ENCODE results near the gene HLA-DMB. TPM values are rescaled to one million over a fixed set of nuclear protein-coding genes. Genes with fewer than 3 reads are reported as not detected.

The HLA-DMB gene
- total and polyA plus RNA-seq, 10 of the 15 experiments (the other 5 are each of a cell fraction or from before 2014, with no cell fraction given), result 114 to 173 (median 150) TPM

GRCh38 chr6:32967151-32968091 lies 26.6 kb upstream of the HLA-DMB start (continued):
- TF ChIP-seq, protein P1, sequence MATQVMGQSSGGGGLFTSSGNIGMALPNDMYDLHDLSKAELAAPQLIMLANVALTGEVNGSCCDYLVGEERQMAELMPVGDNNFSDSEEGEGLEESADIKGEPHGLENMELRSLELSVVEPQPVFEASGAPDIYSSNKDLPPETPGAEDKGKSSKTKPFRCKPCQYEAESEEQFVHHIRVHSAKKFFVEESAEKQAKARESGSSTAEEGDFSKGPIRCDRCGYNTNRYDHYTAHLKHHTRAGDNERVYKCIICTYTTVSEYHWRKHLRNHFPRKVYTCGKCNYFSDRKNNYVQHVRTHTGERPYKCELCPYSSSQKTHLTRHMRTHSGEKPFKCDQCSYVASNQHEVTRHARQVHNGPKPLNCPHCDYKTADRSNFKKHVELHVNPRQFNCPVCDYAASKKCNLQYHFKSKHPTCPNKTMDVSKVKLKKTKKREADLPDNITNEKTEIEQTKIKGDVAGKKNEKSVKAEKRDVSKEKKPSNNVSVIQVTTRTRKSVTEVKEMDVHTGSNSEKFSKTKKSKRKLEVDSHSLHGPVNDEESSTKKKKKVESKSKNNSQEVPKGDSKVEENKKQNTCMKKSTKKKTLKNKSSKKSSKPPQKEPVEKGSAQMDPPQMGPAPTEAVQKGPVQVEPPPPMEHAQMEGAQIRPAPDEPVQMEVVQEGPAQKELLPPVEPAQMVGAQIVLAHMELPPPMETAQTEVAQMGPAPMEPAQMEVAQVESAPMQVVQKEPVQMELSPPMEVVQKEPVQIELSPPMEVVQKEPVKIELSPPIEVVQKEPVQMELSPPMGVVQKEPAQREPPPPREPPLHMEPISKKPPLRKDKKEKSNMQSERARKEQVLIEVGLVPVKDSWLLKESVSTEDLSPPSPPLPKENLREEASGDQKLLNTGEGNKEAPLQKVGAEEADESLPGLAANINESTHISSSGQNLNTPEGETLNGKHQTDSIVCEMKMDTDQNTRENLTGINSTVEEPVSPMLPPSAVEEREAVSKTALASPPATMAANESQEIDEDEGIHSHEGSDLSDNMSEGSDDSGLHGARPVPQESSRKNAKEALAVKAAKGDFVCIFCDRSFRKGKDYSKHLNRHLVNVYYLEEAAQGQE (IDR thresholded peaks at IDR 0.05; ENCODE audit: low read depth, low read length), result no peak
- peak in 1 of 2 experiments; percentile 27; a peak in 1 of 4 replicates for TF ChIP-seq IKZF2 (IDR thresholded peaks at IDR 0.05)
- TF ChIP-seq BHLHE40 (IDR thresholded peaks at IDR 0.05; ENCODE audit: borderline replicate concordance in 1 of 2, low read depth in 2 of 2, low read length in 1 of 2), result no peak
- no peak for TF ChIP-seq TBL1XR1 (IDR thresholded peaks at IDR 0.05; ENCODE audit: low read depth, low read length)
- peak; percentile 29; the same call in 1 of the 2 replicates for TF ChIP-seq RAD21 (IDR thresholded peaks at IDR 0.05; ENCODE audit: insufficient read depth, low read depth, low read length)
- no peak for TF ChIP-seq CHD1 (IDR thresholded peaks at IDR 0.05; ENCODE audit: low read depth, low read length)
- no peak for TF ChIP-seq PAX5 (IDR thresholded peaks at IDR 0.05; ENCODE audit: borderline replicate concordance, low read depth, low read length)
- TF ChIP-seq POLR2A (IDR thresholded peaks at IDR 0.05; ENCODE audit: low read depth, low read length), result no peak
- no peak for TF ChIP-seq CHD4 (IDR thresholded peaks at IDR 0.05)
- peak; percentile 43; the same call in 1 of the 2 replicates for TF ChIP-seq SMC3 (IDR thresholded peaks at IDR 0.05; ENCODE audit: borderline replicate concordance, low read length)
- no peak for TF ChIP-seq NFIC (IDR thresholded peaks at IDR 0.05; ENCODE audit: low read depth, low read length)
- no peak for TF ChIP-seq RELB (IDR thresholded peaks at IDR 0.05; ENCODE audit: low read depth)

Data from GM12878 (cell line).